Endothelial cell of umbilical vein (primary cell): Measurements from ENCODE around the gene CERS6.

ENCODE experiments used
- CTCF ChIP-seq, 2 donors: IDR thresholded peaks; 1 replicate in 1 of 2; 2 replicates in 1 of 2; pipeline ENCODE4 v1.5.1; 2011; ENCODE audit warnings: low read length in 2 of 2, mild to moderate bottlenecking in 2 of 2, moderate library complexity in 2 of 2, control low read depth in 1 of 2, inconsistent platforms in 1 of 2, low read depth in 1 of 2; ENCODE audit not compliant: insufficient read depth in 1 of 2; ENCODE audit errors: extremely low read depth in 1 of 2
- POLR2A ChIP-seq: IDR thresholded peaks from 2 replicates; pipeline ENCODE4 v1.6.1; 2012; ENCODE audit warnings: low read depth, mild to moderate bottlenecking, control low read depth, low read length

GRCh38 chr2:168422584-168422983 lies 33.5 kb upstream of the CERS6 start:
- TF ChIP-seq CTCF (IDR thresholded peaks at IDR 0.05; ENCODE audit: extremely low read depth in 1 of 2, insufficient read depth in 1 of 2, low read depth in 1 of 2, low read length in 2 of 2) (no peak), POLR2A (no peak)
